GM19395 (cell line): ENCODE data around the gene NOTUM.

Experiments used
- ATAC-seq: cut with Tn5 transposase; IDR thresholded peaks from one replicate; pipeline ENCODE4 v1.9.1; 2021; ENCODE audit warnings: mild to moderate bottlenecking, moderate library complexity; ENCODE audit not compliant: unreplicated experiment

Gene NOTUM

GRCh38 chr17:81912441-81913309 lies 48.3 kb downstream of the NOTUM start:
- ATAC-seq: no peak

- ATAC-seq: no peak
Observed at GRCh38 chr17:81911969-81912368, 49.0 kb downstream of the NOTUM start.

- peak; percentile 57 for ATAC-seq
Observed at GRCh38 chr17:81911277-81911961, 49.6 kb downstream of the NOTUM start, which contains the start of gene PCYT2. Gene PCYT2 (minus strand): TSS chr17:81911399. CDS start chr17:81911355, 44 bp downstream.

GRCh38 chr17:81910840-81911276 lies 50.1 kb downstream of the NOTUM start:
- ATAC-seq: peak; percentile 44

GRCh38 chr17:81909966-81910839 lies 50.8 kb downstream of the NOTUM start:
- ATAC-seq: no peak

- no peak for ATAC-seq
Observed at GRCh38 chr17:81909231-81909630, 51.8 kb downstream of the NOTUM start.

- ATAC-seq: no peak
Observed at GRCh38 chr17:81908793-81909192, 52.2 kb downstream of the NOTUM start.

- no peak for ATAC-seq
Observed at GRCh38 chr17:81907219-81908145, 53.5 kb downstream of the NOTUM start.

- no peak for ATAC-seq
Observed at GRCh38 chr17:81906476-81907218, 54.3 kb downstream of the NOTUM start.

- no peak for ATAC-seq
Observed at GRCh38 chr17:81905993-81906392, 55.0 kb downstream of the NOTUM start.

GRCh38 chr17:81905424-81905875 lies 55.5 kb downstream of the NOTUM start:
- ATAC-seq: no peak

- no peak for ATAC-seq
Observed at GRCh38 chr17:81904600-81905423, 56.2 kb downstream of the NOTUM start.

- no peak for ATAC-seq
Observed at GRCh38 chr17:81903896-81904599, 56.9 kb downstream of the NOTUM start.

GRCh38 chr17:81903415-81903831 lies 57.6 kb downstream of the NOTUM start:
- no peak for ATAC-seq

- no peak for ATAC-seq
Observed at GRCh38 chr17:81902653-81903414, 58.2 kb downstream of the NOTUM start.
